Colonic mucosa (tissue), 4 donors: ENCODE data around the gene MPRIP. TPM values are rescaled to one million over a fixed set of nuclear protein-coding genes. Genes with fewer than 3 reads are reported as not detected.

Experiments used
- DNase-seq: peaks from one replicate; pipeline ENCODE4 v3.0.0-alpha.2; 2020
- H3K27ac ChIP-seq: fragments of 200-600 bp; one replicate; pipeline ENCODE4 v1.8.0; 2021
- H3K27me3 ChIP-seq: fragments of 200-600 bp; one replicate; pipeline ENCODE4 v1.8.0; 2021
- H3K36me3 ChIP-seq: fragments of 200-600 bp; one replicate; pipeline ENCODE4 v1.8.0; 2021
- H3K4me1 ChIP-seq: fragments of 200-600 bp; one replicate; pipeline ENCODE4 v1.8.0; 2021; ENCODE audit warnings: mild to moderate bottlenecking
- H3K4me3 ChIP-seq: fragments of 200-600 bp; one replicate; pipeline ENCODE4 v1.8.0; 2021
- H3K9ac ChIP-seq, 2 donors: one replicate each; pipeline ENCODE4 v1.7.0; 2013; ENCODE audit warnings: control low read depth in 2 of 2, low read depth in 2 of 2, low read length in 2 of 2
- H3K9me3 ChIP-seq: fragments of 200-600 bp; one replicate; pipeline ENCODE4 v1.8.0; 2021
- intact Hi-C: fragments of 100-400 bp; cut with DNase I; formaldehyde crosslinking; loops from one replicate; pipeline ENCODE4 v1.14.1; 2022
- total RNA-seq, 2 donors: library from RNA; stranded (reverse); fragmentation: NEBNext Ultra II Directional in 1 of 2; extraction: Animal tissue kit (Norgen Biotek cat#: 25700) in 1 of 2; gene quantifications; one replicate each; pipeline ENCODE4 v1.2.1, GENCODE V29; 2021
- TF ChIP-seq, protein P1 (sequence below): fragments of 200-600 bp; IDR thresholded peaks from one replicate; pipeline ENCODE4 v1.8.0; 2022; ENCODE audit warnings: antibody characterized with exemption, mild to moderate bottlenecking
- donor health status: healthy.
- donor health status: DM: no; HTN: no; CAD: no.
- donor health status: DM: no; HTN: no; CAD: no.

Gene MPRIP
- total RNA-seq, 2 donors from 2014 or later, result 146 to 211 TPM

- Histone ChIP-seq H3K27me3 (no peaks in the 10 kb centered on the region), H3K4me3 (no peak overlapping the region), H3K9ac (no peak overlapping the region), H3K4me1 (no peaks in the 10 kb centered on the region), H3K36me3 (peaks cover 5% of the 10 kb centered on the region), H3K27ac (no peak overlapping the region), H3K9me3 (no peaks in the 10 kb centered on the region)
- TF ChIP-seq, protein P1, sequence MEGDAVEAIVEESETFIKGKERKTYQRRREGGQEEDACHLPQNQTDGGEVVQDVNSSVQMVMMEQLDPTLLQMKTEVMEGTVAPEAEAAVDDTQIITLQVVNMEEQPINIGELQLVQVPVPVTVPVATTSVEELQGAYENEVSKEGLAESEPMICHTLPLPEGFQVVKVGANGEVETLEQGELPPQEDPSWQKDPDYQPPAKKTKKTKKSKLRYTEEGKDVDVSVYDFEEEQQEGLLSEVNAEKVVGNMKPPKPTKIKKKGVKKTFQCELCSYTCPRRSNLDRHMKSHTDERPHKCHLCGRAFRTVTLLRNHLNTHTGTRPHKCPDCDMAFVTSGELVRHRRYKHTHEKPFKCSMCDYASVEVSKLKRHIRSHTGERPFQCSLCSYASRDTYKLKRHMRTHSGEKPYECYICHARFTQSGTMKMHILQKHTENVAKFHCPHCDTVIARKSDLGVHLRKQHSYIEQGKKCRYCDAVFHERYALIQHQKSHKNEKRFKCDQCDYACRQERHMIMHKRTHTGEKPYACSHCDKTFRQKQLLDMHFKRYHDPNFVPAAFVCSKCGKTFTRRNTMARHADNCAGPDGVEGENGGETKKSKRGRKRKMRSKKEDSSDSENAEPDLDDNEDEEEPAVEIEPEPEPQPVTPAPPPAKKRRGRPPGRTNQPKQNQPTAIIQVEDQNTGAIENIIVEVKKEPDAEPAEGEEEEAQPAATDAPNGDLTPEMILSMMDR, result no peak
- intact Hi-C loops, result no loop called here
- no peak for DNase-seq
Measured at GRCh38 chr17:17127156-17127555, 84.9 kb downstream of the MPRIP start.

- no peaks in the 10 kb centered on the region for H3K9me3 ChIP-seq
- H3K4me3 ChIP-seq, result no peak overlapping the region
- TF ChIP-seq, protein P1, result no peak
- H3K27me3 ChIP-seq, result no peaks in the 10 kb centered on the region
- no peak for DNase-seq
- no peak overlapping the region for H3K27ac ChIP-seq
- H3K4me1 ChIP-seq, result no peaks in the 10 kb centered on the region
- peaks cover 5% of the 10 kb centered on the region for H3K36me3 ChIP-seq
- H3K9ac ChIP-seq, result no peak overlapping the region
- intact Hi-C loops, result no loop called here
Measured at GRCh38 chr17:17127730-17128291, 85.6 kb downstream of the MPRIP start.

- Histone ChIP-seq H3K9ac (no peak overlapping the region), H3K9me3 (no peaks in the 10 kb centered on the region), H3K36me3 (peaks cover 5% of the 10 kb centered on the region), H3K4me3 (no peak overlapping the region), H3K27ac (no peak overlapping the region), H3K27me3 (no peaks in the 10 kb centered on the region), H3K4me1 (no peaks in the 10 kb centered on the region)
- DNase-seq, result no peak
- TF ChIP-seq, protein P1, result no peak
- intact Hi-C loops, result no loop called here
Measured at GRCh38 chr17:17128476-17129075, 86.3 kb downstream of the MPRIP start.

DNA sequence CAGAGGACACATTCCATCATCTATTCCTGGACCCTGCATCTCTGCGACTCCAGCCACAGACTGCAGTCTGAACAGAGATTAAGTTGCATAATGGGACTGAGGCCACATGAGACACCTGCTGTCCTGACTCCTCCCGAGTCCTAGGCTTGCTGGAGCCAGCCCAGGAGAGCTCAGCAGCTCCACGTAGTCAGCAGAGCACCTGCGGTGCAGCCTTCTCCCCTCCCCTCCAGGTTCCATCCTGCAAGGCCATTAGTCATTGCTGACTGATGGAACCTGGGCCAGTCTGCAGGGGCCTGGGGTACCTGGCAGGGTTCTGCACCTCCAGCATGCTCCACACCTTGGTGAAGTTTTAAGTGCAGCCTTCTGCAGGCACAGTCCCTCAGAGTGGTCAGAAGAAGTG lies 87.2 kb downstream of the MPRIP start:
- no peaks in the 10 kb centered on the region for H3K9me3 ChIP-seq
- intact Hi-C loops, result no loop called here
- H3K36me3 ChIP-seq, result peaks cover 5% of the 10 kb centered on the region
- H3K9ac ChIP-seq, result no peak overlapping the region
- TF ChIP-seq, protein P1, result no peak
- no peak overlapping the region for H3K4me3 ChIP-seq
- no peaks in the 10 kb centered on the region for H3K4me1 ChIP-seq
- H3K27me3 ChIP-seq, result no peaks in the 10 kb centered on the region
- H3K27ac ChIP-seq, result no peak overlapping the region
- no peak for DNase-seq

- H3K9me3 ChIP-seq, result no peaks in the 10 kb centered on the region
- H3K4me1 ChIP-seq, result no peaks in the 10 kb centered on the region
- no peak overlapping the region for H3K4me3 ChIP-seq
- no peak overlapping the region for H3K9ac ChIP-seq
- DNase-seq, result no peak
- TF ChIP-seq, protein P1, result no peak
- intact Hi-C loops, result no loop called here
- H3K27ac ChIP-seq, result no peak overlapping the region
- H3K27me3 ChIP-seq, result no peaks in the 10 kb centered on the region
- peaks cover 5% of the 10 kb centered on the region for H3K36me3 ChIP-seq
Measured at GRCh38 chr17:17130077-17130844, 88.0 kb downstream of the MPRIP start.
